GM18508 (cell line): ENCODE results near the gene SCAMP5.

Experiments
- ATAC-seq: cut with Tn5 transposase; IDR thresholded peaks from one replicate; pipeline ENCODE4 v1.9.1; 2021; ENCODE audit warnings: moderate number of reproducible peaks; ENCODE audit not compliant: insufficient read depth, unreplicated experiment

SCAMP5 gene

GRCh38 chr15:75043509-75044257, 48.3 kb downstream of the SCAMP5 start:
- peak; percentile 21 for ATAC-seq

GRCh38 chr15:75044258-75044878, 49.0 kb downstream of the SCAMP5 start:
- no peak for ATAC-seq

- ATAC-seq, result no peak
Observed at GRCh38 chr15:75045332-75046015, 50.1 kb downstream of the SCAMP5 start.

- no peak for ATAC-seq
Observed at GRCh38 chr15:75048394-75048793, 53.0 kb downstream of the SCAMP5 start.

- ATAC-seq, result no peak
Observed at GRCh38 chr15:75049392-75049791, 54.0 kb downstream of the SCAMP5 start.

- no peak for ATAC-seq
Observed at GRCh38 chr15:75050283-75050682, 54.9 kb downstream of the SCAMP5 start.

GRCh38 chr15:75051191-75051608, 55.8 kb downstream of the SCAMP5 start:
- no peak for ATAC-seq

- ATAC-seq, result no peak
Observed at GRCh38 chr15:75051711-75052110, 56.3 kb downstream of the SCAMP5 start.

- ATAC-seq, result no peak
Observed at GRCh38 chr15:75052972-75053747, 57.8 kb downstream of the SCAMP5 start.

GRCh38 chr15:75053748-75054125, 58.4 kb downstream of the SCAMP5 start:
- ATAC-seq, result no peak

- no peak for ATAC-seq
Observed at GRCh38 chr15:75054172-75054897, 59.0 kb downstream of the SCAMP5 start.

GRCh38 chr15:75056036-75056435, 60.7 kb downstream of the SCAMP5 start:
- no peak for ATAC-seq

GRCh38 chr15:75058127-75058905, 63.0 kb downstream of the SCAMP5 start:
- ATAC-seq, result no peak

GRCh38 chr15:75059607-75060006, 64.2 kb downstream of the SCAMP5 start:
- no peak for ATAC-seq

- ATAC-seq, result no peak
Observed at GRCh38 chr15:75061272-75061671, 65.9 kb downstream of the SCAMP5 start.

- no peak for ATAC-seq
Observed at GRCh38 chr15:75062706-75063105, 67.3 kb downstream of the SCAMP5 start.

- no peak for ATAC-seq
Observed at GRCh38 chr15:75063338-75063737, 68.0 kb downstream of the SCAMP5 start.

- ATAC-seq, result no peak
Observed at GRCh38 chr15:75063889-75064288, 68.5 kb downstream of the SCAMP5 start.

GRCh38 chr15:75064846-75065245, 69.5 kb downstream of the SCAMP5 start:
- ATAC-seq, result no peak
